Gastroesophageal sphincter (tissue), 3 donors: ENCODE results near the gene MED8.
A peak's percentile ranks its signal among the peaks of the same experiment; 100 is the strongest.

Source experiments
- EP300 ChIP-seq: sonication (generic); formaldehyde crosslinking; IDR thresholded peaks from one replicate; pipeline ENCODE4 v1.6.1; 2017; ENCODE audit warnings: antibody characterized with exemption, mild to moderate bottlenecking
- POLR2A ChIP-seq, 2 donors: fragments of 450-650 bp; IDR thresholded peaks; one replicate each; pipeline ENCODE4 v1.6.1; 2017; ENCODE audit warnings: antibody characterized with exemption in 2 of 2, mild to moderate bottlenecking in 2 of 2, moderate library complexity in 1 of 2
- POLR2AphosphoS5 ChIP-seq: sonication (generic); formaldehyde crosslinking; IDR thresholded peaks from one replicate; pipeline ENCODE4 v1.6.1; 2017; ENCODE audit warnings: antibody characterized with exemption
- TF ChIP-seq, protein P1 (sequence below), 4 experiments: fragments of 200-600 bp in 2 of 4; fragments of 450-650 bp in 2 of 4; sonication (generic) in 1 of 4; IDR thresholded peaks; one replicate each; pipeline ENCODE4 v1.5.1; 2017 to 2019; ENCODE audit warnings: antibody characterized with exemption in 4 of 4, mild to moderate bottlenecking in 2 of 4, moderate library complexity in 2 of 4

DNA sequence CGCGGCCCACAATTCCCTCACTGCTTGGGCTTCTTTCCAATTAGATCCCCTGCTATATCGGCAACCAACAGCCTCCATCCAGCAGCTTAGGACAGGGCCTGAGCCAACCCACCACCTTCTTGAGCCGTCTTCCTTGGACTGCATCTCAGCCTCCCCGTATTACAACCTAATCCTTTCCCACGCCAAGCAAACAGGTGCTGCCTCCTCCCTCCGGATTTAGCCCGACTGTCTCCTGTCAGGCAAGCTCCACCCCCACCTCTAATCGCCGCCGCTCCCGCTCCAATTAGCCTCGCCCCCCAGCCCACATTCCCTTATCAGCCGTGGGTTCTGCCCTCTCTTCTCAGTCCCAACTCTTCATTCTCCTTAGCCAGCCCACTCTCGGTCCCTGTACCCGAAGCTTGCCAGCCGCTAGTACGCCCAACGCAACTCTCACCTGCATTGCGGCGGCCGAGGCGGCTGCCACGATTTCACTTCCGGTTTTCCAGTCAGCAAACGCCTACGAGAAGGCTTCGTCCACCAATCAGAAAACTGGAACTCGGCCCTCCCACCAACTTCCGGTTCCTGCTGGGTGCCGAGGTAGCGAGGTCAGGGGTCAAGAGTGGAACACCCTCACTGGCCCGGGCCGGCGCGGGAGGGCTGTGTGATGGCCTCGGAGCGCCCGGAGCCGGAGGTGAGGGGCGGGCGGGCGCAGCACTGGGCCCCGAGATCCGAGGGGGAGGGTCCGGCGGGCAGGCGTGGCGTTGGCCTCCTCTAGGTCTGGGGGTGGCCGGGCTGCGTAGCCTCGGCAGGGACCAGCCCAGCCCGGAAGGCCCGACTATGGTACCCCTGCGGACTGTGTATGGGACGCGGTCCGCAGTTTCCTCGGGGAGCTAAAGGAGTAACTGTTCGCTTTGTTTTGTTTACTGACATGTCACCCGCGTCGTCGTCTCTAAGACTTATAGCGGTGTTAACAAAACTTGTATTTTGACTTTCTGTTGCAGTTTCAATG, at the start of gene MED8, which contains the start of gene SZT2:
- TF ChIP-seq POLR2AphosphoS5: peak; percentile 86
- TF ChIP-seq, protein P1, sequence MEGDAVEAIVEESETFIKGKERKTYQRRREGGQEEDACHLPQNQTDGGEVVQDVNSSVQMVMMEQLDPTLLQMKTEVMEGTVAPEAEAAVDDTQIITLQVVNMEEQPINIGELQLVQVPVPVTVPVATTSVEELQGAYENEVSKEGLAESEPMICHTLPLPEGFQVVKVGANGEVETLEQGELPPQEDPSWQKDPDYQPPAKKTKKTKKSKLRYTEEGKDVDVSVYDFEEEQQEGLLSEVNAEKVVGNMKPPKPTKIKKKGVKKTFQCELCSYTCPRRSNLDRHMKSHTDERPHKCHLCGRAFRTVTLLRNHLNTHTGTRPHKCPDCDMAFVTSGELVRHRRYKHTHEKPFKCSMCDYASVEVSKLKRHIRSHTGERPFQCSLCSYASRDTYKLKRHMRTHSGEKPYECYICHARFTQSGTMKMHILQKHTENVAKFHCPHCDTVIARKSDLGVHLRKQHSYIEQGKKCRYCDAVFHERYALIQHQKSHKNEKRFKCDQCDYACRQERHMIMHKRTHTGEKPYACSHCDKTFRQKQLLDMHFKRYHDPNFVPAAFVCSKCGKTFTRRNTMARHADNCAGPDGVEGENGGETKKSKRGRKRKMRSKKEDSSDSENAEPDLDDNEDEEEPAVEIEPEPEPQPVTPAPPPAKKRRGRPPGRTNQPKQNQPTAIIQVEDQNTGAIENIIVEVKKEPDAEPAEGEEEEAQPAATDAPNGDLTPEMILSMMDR (IDR thresholded peaks at IDR 0.05): no peak
- peak; percentile 51 to 66 for TF ChIP-seq POLR2A (IDR thresholded peaks at IDR 0.05)
- no peak for TF ChIP-seq EP300
